WI38 (cell line): Measurements from ENCODE around the gene DCST1.
A peak's percentile ranks its signal among the peaks of the same experiment; 100 is the strongest.

Experiments
- H3K4me3 ChIP-seq: 2 replicates; pipeline ENCODE4 v1.5.1; 2011; ENCODE audit warnings: low read depth, mild to moderate bottlenecking, control low read depth, low read length
- CTCF ChIP-seq: IDR thresholded peaks from 2 replicates; pipeline ENCODE4 v1.5.1; 2012; ENCODE audit warnings: low read depth, mild to moderate bottlenecking, control low read depth, low read length

DCST1 gene

DNA sequence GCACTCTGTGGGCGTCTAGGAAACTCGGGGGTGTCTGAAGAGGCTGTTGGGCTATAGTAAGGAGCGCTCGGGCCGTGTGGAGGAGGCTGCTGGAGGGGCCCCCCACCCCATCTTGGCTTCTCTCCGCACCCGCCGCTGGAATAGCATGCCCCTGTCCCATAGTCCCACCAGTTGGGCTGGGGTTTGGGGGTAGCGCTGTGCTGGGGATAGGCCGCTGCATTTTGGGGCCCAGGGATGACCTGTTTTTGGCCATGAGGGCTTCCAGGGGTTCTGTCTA is 45.5 kb downstream of the DCST1 start:
- no peak for TF ChIP-seq CTCF
- H3K4me3 ChIP-seq, result peak overlapping the region; percentile 31

- H3K4me3 ChIP-seq, result no peak overlapping the region
- TF ChIP-seq CTCF, result no peak
Observed at GRCh38 chr1:155079487-155080311, 46.1 kb downstream of the DCST1 start.

DNA sequence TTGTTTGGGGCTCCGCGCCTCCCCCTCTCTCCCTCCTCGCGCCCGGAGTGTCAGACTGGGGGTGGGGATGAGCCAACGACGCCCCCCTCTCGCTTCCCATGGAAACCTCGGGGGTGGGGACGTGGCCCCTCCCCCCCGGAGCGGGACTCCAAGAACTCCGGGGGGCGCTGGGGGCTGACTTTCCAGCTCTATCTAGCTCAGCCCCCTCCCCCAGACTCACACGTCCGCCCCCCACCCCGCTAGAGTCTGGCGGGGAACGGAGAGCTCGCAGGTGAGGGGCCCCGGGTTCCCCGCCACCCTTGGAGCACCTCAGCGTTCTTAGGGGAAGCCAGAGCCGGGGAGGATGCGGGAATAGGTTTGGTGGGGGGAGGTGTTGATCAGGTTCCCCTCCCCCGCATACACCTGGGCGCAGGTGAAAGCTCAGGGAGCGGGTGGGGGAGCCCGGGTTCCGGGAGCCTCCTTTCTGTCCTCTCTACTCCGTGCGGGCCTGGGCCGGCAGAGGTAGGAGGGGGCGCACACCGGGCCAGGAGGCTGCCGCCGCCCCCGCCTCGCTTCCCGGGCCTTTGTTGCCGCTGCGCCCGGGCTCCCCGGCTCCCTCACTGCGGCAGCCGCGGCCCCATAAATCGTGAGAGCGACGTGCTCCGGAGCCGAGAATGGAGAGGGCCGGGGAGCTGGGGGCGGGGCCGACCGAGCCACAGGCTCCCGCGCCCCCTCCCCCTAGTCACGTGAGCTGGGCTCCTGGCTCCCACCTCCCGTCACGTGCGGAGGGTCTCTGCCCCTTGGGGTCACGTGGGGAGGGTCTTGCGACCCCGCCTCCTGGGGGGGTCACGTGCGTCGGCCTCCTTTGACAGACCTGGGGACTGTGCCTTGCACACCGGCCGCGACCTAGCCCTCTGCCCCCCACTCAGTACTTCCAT is 46.9 kb downstream of the DCST1 start:
- H3K4me3 ChIP-seq, result no peak overlapping the region
- no peak for TF ChIP-seq CTCF

DNA sequence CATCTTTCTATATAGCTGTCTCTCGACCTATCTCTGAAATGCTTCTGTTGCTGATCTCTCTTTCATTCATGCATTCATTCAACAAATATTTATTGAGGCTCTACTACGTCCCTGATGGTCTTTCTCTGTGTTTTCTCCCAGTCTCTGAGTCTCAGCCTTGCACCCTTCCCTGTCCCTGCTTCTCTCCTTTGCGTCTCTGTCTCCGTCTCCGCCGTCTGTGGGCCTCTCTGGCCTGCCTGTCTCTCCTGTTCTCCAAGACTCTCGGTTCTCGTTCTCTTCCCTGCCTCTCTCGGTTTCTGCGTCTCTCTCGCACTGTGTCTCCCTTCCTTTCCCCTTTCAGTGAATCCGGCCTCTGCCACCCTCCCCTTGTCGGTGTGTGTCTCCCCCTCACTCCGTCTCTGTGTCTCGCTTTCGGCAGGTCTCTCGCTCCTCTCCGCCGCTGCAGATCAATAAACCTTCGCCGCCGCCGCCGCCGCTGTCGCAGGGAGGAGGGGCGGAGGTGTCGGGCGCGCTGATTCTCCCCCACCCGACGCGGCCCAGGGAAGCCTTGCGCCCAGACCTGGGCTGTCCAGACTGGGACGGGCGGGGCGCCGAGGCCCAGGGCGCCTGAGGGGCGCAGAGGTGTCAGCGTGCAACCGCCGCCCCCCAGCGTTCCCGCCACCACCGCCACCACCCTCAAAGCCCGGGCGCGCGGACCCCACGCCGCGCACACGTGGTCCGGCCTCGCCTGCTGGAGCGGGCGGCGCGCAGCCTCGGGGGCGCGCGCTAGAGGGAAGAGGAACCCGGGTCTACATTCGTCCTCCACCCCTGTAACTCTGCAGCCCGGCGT is 48.1 kb downstream of the DCST1 start:
- TF ChIP-seq CTCF, result no peak
- H3K4me3 ChIP-seq, result no peak overlapping the region

DNA sequence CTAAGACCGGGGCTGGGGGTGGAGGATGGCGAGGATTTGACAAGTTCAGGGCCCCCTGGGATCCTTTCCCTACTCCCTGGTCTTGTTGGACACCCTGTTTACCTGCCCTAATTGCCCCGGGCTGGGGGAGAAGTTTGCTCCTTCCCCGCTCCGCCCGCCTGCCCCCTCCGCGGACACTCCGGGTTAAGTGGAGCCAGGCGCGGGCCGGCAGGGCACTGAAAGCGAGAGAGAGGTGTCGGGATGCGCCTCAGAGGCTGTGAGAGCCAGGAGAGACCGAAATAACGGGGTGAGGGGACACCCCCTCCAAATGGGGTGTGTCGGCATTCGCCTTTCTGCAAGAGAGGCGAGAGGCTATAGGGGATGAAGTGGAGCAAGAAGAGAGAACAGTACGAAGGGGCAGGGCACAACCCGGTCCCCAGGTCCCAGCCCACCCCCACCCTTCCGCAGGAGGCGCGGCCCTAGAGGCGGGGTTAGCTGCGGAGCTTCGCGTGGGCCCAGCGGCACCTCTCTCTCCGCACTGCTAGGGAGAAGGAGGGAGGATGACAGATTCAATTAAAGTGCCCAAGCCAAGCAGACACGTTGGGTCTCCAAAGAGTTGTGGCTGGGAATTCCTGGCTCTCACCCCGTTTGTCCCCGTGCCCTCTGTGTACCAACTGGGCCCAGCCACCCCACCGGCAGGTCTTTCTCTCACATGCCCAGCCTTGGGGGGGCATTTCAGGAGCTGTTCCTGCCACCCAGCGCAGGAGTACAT is 48.9 kb downstream of the DCST1 start:
- H3K4me3 ChIP-seq, result no peak overlapping the region
- no peak for TF ChIP-seq CTCF

DNA sequence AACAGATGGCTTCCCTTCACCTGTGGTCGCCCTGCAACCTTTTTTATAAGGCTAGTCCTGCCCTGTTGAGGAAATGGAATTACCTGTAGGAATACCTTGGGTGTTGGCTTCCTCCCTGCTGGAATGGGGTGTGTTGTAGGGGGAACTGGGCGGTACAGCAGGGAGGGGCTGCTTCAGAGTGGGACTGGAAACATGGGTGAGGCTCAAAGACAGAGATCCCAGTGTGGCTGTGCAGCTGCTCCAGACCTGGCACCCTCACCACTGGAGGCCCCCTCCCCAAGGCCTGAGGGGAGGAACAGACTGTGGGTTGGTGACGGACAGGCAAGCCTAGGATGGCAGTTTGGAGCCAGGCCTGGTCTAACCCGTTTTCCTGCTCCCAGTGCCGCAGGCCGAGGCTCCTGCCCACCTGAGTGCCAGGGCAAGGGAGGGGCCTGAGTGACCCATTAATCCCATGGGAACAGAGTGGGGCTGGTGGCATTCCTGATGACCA is 49.5 kb downstream of the DCST1 start:
- TF ChIP-seq CTCF, result no peak
- no peak overlapping the region for H3K4me3 ChIP-seq
